ENCODE data around the gene PLCB1. TPM values are rescaled to one million over a fixed set of nuclear protein-coding genes. Genes with fewer than 3 reads are reported as not detected.
A peak's percentile ranks its signal among the peaks of the same experiment; 100 is the strongest.

PLCB1 gene
- total and polyA plus RNA-seq, 10 of the 15 experiments (the other 5 are each of a cell fraction or from before 2014, with no cell fraction given) = 0.05 to 5.3 (median 0.17) TPM; not detected in 1

- TF ChIP-seq FOS (IDR thresholded peaks at IDR 0.05; ENCODE audit: borderline replicate concordance, extremely low read depth, insufficient read length) (no peak), CHD1 (IDR thresholded peaks at IDR 0.05; ENCODE audit: low read depth, low read length) (no peak), BACH1 (IDR thresholded peaks at IDR 0.05; ENCODE audit: borderline replicate concordance) (peak; percentile 81; the same call in 1 of the 2 replicates), SP1 (IDR thresholded peaks at IDR 0.05; ENCODE audit: low read depth, low read length) (no peak), BCL11A (IDR thresholded peaks at IDR 0.05; ENCODE audit: low read depth, low read length) (peak; percentile 90), IRF3 (IDR thresholded peaks at IDR 0.05) (no peak), REST (IDR thresholded peaks at IDR 0.05; ENCODE audit: low read depth, low read length) (no peak), HDGF (IDR thresholded peaks at IDR 0.05) (no peak), ZBTB11 (CRISPR knock-in tag; IDR thresholded peaks at IDR 0.05) (no peak), ESRRA (IDR thresholded peaks at IDR 0.05; ENCODE audit: low read length) (no peak), HDAC2 (IDR thresholded peaks at IDR 0.05) (no peak), RAD21 (IDR thresholded peaks at IDR 0.05; ENCODE audit: insufficient read depth, low read depth, low read length) (no peak), ZNF592 (IDR thresholded peaks at IDR 0.05) (no peak), SIN3A (IDR thresholded peaks at IDR 0.05; ENCODE audit: low read depth, low read length) (no peak), MYB (IDR thresholded peaks at IDR 0.05; ENCODE audit: borderline replicate concordance, low read depth, low read length) (peak; percentile 48; the same call in 1 of the 2 replicates), MEF2B (IDR thresholded peaks at IDR 0.05; ENCODE audit: partially characterized antibody, poor library complexity, severe bottlenecking) (peak; percentile 89), ATF3 (IDR thresholded peaks at IDR 0.05; ENCODE audit: borderline replicate concordance, extremely low read depth, low read depth, low read length) (no peak), MXI1 (IDR thresholded peaks at IDR 0.05; ENCODE audit: low read depth, low read length) (no peak)
These were observed 267.9 kb downstream of the PLCB1 start (continued) for GRCh38 chr20:8399947-8400346.
